GM12874 (cell line): ENCODE measurements around the gene POMT1.

Source experiments
- TF ChIP-seq, protein P1 (sequence below): IDR thresholded peaks from 2 replicates; pipeline ENCODE4 v1.5.1; 2011; ENCODE audit warnings: low read depth, mild to moderate bottlenecking, control low read depth, low read length, moderate library complexity; ENCODE audit not compliant: insufficient read depth

The POMT1 gene

DNA sequence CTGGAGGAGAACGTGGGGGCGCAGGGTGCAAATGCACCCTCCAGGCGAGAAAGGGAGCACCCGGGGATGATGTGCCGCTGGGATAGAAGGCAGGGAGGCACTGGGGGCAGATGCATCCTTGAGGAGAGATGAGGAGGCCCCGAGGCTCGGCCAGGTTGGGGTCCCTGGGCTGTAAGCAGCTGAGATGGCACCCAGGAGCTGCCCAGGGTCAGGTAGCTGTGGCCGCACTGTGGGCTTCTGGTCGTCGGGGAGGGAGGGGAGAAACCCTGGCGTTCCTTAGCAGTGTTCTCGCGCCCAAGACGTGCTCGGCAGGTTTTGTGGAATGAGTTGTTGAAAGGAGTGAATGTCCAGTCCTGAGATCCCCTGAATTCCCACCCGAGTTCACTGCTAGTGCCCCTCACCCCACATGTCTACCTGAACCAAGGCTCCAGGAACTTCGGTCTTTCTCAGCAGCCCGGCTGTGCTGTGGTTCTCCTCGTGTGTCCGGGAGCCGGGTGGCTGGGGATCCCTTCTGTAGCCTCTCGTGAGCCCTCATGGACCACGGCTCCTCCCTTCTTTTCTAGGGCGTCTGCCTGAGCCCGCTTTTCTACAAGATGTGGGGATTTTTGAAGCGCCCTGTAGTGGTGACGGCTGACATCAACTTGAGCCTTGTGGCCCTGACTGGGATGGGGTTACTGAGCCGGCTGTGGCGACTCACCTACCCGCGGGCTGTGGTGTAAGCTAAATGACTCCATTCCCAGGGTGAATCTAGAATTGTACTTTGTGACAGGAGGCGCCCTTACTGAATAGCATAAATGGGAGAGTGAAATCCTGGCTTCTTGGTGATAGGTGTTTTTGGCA is 1.1 kb downstream of the POMT1 start:
- TF ChIP-seq, protein P1, sequence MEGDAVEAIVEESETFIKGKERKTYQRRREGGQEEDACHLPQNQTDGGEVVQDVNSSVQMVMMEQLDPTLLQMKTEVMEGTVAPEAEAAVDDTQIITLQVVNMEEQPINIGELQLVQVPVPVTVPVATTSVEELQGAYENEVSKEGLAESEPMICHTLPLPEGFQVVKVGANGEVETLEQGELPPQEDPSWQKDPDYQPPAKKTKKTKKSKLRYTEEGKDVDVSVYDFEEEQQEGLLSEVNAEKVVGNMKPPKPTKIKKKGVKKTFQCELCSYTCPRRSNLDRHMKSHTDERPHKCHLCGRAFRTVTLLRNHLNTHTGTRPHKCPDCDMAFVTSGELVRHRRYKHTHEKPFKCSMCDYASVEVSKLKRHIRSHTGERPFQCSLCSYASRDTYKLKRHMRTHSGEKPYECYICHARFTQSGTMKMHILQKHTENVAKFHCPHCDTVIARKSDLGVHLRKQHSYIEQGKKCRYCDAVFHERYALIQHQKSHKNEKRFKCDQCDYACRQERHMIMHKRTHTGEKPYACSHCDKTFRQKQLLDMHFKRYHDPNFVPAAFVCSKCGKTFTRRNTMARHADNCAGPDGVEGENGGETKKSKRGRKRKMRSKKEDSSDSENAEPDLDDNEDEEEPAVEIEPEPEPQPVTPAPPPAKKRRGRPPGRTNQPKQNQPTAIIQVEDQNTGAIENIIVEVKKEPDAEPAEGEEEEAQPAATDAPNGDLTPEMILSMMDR, result 0 out of 2 replicates have a peak, but pooled peaks have one; percentile 8

DNA sequence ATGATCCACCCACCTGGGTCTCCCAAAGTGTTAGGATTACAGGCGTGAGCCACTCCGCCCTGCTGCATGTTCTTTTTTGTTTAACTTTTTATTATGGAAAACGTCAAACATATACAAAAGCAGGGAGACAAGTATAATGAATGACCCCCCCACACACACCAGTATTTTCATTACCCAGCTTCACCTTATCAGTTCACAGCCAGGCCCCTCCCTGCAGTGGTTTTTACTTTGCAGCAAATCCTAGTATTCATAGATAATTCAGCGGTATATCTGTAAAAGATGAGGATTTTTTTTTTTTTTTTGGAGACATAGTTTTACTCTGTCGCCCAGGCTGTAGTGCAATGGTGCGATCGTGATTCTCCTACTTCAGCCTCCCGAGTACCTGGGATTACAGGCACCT is 2.3 kb downstream of the POMT1 start:
- TF ChIP-seq, protein P1, result no peak

GRCh38 chr9:131511416-131511815 is 8.7 kb downstream of the POMT1 start:
- TF ChIP-seq, protein P1, result no peak

GRCh38 chr9:131511880-131512279 is 9.2 kb downstream of the POMT1 start:
- TF ChIP-seq, protein P1, result no peak

DNA sequence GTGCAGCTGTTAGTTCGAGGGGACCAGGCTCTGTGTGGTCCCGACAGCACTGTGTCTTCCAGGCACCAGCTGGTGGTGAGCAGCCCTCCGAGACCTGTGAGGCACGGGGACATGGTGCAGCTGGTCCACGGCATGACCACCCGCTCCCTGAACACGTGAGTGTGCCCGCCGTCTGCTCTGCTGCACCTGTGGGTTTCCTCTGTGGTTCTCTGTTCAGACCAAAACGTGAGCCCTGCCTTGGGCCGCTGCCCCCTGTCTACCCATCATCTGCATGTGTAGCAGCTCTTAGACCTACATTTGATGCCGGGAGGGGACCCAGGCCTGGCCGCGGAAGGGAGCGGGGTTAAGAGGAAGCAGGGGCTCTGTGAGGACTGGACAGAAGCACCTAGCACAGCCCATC is 10.5 kb downstream of the POMT1 start:
- TF ChIP-seq, protein P1, result no peak

- TF ChIP-seq, protein P1, result no peak
Measured at GRCh38 chr9:131516100-131516499, 13.4 kb downstream of the POMT1 start.

- TF ChIP-seq, protein P1, result no peak
Measured at GRCh38 chr9:131516930-131517329, 14.2 kb downstream of the POMT1 start.
